A673 (cell line): ENCODE data around the gene SHISAL1. TPM values are rescaled to one million over a fixed set of nuclear protein-coding genes. Genes with fewer than 3 reads are reported as not detected.

Experiments used
- BruUV-seq: library from RNA; stranded (reverse); fragments of 400-500 nt; replicated peaks from 2 replicates; lab custom pipeline; 2021; lab: Mats Ljungman, UMichigan
- CTCF ChIA-PET: fragments of 300-600 bp; sonication (Branson Sonifier 250); formaldehyde crosslinking; loops from one replicate; lab custom pipeline; 2022; ENCODE audit warnings: antibody characterized with exemption; lab: Charles Lee
- POLR2A ChIA-PET: fragments of 300-600 bp; sonication (Branson Sonifier 250); formaldehyde crosslinking; loops from one replicate; lab custom pipeline; 2022; ENCODE audit warnings: antibody characterized with exemption; ENCODE audit not compliant: low non-redundant PET; lab: Charles Lee
- DNase-seq: peaks from one replicate; pipeline ENCODE4 v3.0.0-alpha.2; 2015; ENCODE audit warnings: low spot score
- H3K27ac ChIP-seq: fragments of 200-600 bp; sonication (generic); 2 replicates; pipeline ENCODE4 v1.5.1; 2016; ENCODE audit warnings: mixed run types, low read depth, mild to moderate bottlenecking, mixed read lengths, antibody characterized with exemption, low read length; ENCODE audit not compliant: poor library complexity, severe bottlenecking
- H3K27me3 ChIP-seq: fragments of 200-600 bp; sonication (generic); replicated peaks from 2 replicates; pipeline ENCODE4 v1.6.1; 2017; ENCODE audit warnings: mixed run types, low read depth, mild to moderate bottlenecking, mixed read lengths, antibody characterized with exemption, low read length; ENCODE audit not compliant: insufficient read depth, poor library complexity
- H3K36me3 ChIP-seq: fragments of 200-600 bp; sonication (generic); 2 replicates; pipeline ENCODE4 v1.6.1; 2016; ENCODE audit warnings: mixed run types, mild to moderate bottlenecking, mixed read lengths, antibody characterized with exemption, low read length; ENCODE audit not compliant: insufficient read depth, poor library complexity, severe bottlenecking
- H3K4me1 ChIP-seq: fragments of 200-600 bp; sonication (generic); 2 replicates; pipeline ENCODE4 v1.6.1; 2017; ENCODE audit warnings: mixed run types, mild to moderate bottlenecking, mixed read lengths, antibody characterized with exemption, low read length; ENCODE audit not compliant: insufficient read depth, poor library complexity, severe bottlenecking
- H3K4me3 ChIP-seq: fragments of 200-600 bp; sonication (generic); 2 replicates; pipeline ENCODE4 v1.5.1; 2016; ENCODE audit warnings: low read depth, mixed run types, mild to moderate bottlenecking, mixed read lengths, low read length; ENCODE audit not compliant: poor library complexity, severe bottlenecking
- H3K9me3 ChIP-seq: fragments of 200-600 bp; sonication (generic); 2 replicates; pipeline ENCODE4 v1.6.1; 2016; ENCODE audit warnings: mixed run types, low read depth, mild to moderate bottlenecking, mixed read lengths, antibody characterized with exemption, low read length; ENCODE audit not compliant: poor library complexity, severe bottlenecking
- EZH2 ChIP-seq: fragments of 200-600 bp; sonication (generic); IDR thresholded peaks from 2 replicates; pipeline ENCODE4 v1.6.1; 2017; ENCODE audit warnings: borderline replicate concordance, low read depth, mild to moderate bottlenecking, mixed read lengths, antibody characterized with exemption, low read length; ENCODE audit not compliant: poor library complexity, severe bottlenecking
- intact Hi-C: fragments of 100-400 bp; cut with micrococcal nuclease; formaldehyde crosslinking; loops from one replicate; pipeline ENCODE4 v1.10.0; 2022; ENCODE audit not compliant: unreplicated experiment
- total RNA-seq: library from RNA; stranded (reverse); gene quantifications from 2 replicates; pipeline ENCODE4 v1.2.3, GENCODE V29; 2021
- TF ChIP-seq, protein P1 (sequence below): fragments of 300-800, 200-600 bp; sonication (generic); conservative IDR thresholded peaks from 2 replicates; pipeline ENCODE4 v1.5.1; 2017; ENCODE audit warnings: low read depth, mild to moderate bottlenecking, antibody characterized with exemption, low read length, moderate library complexity, mixed read lengths

The SHISAL1 gene
- total RNA-seq, 1 experiment from 2014 or later = 1.8 TPM

DNA sequence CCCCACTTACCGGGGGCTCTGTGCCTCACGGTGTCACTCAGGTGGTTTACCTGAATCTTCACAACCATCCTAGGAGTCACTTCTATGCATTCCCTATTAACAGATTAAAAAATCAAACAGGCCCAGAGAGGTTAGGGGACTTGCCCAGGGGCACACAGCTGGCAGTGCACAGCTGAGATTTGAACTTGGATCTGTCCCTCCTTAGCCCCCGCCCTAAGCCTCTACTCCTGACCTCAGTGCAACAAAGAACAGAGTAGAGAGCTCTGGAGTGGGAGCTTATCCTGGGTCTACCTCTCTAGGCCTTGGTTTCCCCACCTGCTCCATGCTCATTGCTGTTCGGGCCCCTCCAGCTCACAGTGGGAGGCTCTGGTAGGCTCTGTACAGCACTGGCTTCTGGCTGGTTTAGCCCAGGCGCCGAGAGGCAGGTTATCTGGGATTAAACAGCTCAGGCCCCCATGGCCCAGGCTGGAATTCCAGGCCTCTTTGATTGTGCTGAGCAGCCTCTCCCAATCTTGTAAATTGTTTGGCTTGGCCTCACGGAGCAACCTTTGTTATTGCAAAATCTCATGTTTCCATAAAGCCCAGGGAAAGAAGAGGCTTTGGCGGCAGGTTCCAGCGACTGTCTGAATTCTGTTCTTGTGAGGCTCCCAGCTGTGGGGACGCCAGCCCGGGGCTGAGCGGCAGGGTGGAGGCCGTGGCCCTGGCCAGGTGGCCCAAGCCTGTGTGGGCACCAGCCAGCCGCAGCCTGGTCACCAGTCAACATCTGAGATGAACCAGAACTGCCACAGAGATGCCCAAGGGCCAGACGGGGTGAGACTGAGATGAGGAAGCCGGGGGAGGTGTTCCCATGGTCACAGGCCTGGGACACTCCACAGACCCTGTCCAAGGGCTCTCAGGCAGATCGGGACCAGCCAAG, 28.9 kb upstream of the SHISAL1 start:
- Histone ChIP-seq H3K27ac (no peak overlapping the region), H3K27me3 (no peaks in the 10 kb centered on the region)

DNA sequence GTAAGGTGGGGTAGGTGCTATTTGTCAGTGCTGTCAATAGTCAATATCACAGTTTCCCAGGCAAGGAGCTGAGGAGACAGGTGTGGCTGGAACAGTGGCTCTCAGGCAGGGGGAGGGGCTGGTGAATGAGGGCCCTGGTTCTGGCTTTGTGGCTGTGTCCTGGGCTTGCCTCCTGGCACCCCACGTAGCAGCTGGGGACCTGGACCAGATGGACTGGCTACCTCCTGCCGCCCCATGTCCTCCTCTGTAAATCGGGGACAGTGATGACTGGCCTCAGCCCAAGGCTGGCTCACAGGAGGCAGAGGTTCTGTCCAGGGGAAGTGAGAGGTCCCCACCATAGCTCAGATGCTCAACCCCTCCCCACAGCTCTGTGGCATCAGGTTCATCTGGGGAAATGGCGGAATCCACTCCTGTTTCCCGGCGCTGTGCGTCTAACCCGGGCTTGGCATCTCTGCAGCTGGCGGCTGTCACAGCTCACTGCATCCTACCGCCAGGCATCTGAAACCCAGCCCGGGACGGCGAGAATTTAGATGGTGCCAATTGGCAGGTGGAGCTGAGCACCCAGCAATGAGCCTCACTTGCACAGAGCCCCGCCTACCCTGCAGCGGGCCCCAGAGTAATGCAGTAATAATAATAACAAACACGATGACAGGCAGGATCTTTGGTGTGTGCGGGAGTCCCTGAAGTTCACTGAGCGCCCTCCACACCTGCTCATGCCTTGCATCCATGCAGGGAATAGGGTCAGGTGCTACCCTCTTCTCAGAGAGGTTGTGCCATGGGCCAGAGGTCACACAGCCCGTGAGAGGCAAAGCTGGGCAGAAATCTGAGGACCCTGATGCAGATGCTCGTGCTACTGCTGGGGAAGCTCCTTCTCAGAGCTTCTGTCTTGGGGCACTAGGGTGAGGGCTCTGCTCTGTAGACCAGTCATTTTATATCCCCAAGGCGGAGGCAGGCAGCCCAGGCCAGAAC, 27.8 kb upstream of the SHISAL1 start:
- no peaks in the 10 kb centered on the region for H3K36me3 ChIP-seq
- H3K4me1 ChIP-seq = no peaks in the 10 kb centered on the region
- ChIA-PET CTCF (no interaction called here), POLR2A (interaction anchor here (0.7 kb wide), 1 partner anchor 30 kb away, joined by 3 read pairs; no protein-coding TSS in a partner anchor)
- no peak overlapping the region for H3K27ac ChIP-seq
- intact Hi-C loops = no loop called here
- TF ChIP-seq, protein P1, sequence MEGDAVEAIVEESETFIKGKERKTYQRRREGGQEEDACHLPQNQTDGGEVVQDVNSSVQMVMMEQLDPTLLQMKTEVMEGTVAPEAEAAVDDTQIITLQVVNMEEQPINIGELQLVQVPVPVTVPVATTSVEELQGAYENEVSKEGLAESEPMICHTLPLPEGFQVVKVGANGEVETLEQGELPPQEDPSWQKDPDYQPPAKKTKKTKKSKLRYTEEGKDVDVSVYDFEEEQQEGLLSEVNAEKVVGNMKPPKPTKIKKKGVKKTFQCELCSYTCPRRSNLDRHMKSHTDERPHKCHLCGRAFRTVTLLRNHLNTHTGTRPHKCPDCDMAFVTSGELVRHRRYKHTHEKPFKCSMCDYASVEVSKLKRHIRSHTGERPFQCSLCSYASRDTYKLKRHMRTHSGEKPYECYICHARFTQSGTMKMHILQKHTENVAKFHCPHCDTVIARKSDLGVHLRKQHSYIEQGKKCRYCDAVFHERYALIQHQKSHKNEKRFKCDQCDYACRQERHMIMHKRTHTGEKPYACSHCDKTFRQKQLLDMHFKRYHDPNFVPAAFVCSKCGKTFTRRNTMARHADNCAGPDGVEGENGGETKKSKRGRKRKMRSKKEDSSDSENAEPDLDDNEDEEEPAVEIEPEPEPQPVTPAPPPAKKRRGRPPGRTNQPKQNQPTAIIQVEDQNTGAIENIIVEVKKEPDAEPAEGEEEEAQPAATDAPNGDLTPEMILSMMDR = no peak
- no peak for TF ChIP-seq EZH2
- no peak overlapping the region for H3K4me3 ChIP-seq
- no peaks in the 10 kb centered on the region for H3K9me3 ChIP-seq
- BruUV-seq = no TSS peak
- DNase-seq = no peak
- H3K27me3 ChIP-seq = no peaks in the 10 kb centered on the region

More for the DNA sequence above, 28.9 kb upstream of the SHISAL1 start:
- no peaks in the 10 kb centered on the region for H3K4me1 ChIP-seq
- no peak for TF ChIP-seq EZH2
- TF ChIP-seq, protein P1 = no peak
- H3K9me3 ChIP-seq = no peaks in the 10 kb centered on the region
- no TSS peak for BruUV-seq
- H3K36me3 ChIP-seq = no peaks in the 10 kb centered on the region
- POLR2A ChIA-PET = no interaction called here
- no peak overlapping the region for H3K4me3 ChIP-seq
- DNase-seq = no peak
- intact Hi-C loops = no loop called here
- CTCF ChIA-PET = no interaction called here

DNA sequence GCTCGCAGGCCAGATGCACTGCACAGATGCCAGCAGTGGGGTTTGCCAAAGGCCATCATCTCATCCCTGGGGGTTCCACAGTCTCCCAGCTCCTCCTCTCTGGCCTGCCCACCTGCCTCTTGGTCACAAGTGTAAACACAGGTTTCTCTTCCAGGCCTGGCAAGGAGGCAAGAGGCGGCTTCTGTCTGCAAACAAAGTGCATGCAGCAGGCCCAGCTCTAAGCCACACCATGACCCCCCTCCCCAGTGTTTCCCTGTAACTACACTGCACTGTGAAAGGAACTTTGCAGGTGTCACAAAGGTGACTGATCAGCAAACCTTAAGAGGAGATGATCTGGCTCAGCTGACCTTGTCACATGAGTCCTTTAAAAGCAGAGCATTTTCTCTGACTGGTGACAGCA, 26.2 kb upstream of the SHISAL1 start:
- Histone ChIP-seq H3K36me3 (no peaks in the 10 kb centered on the region), H3K4me3 (no peak overlapping the region), H3K9me3 (no peaks in the 10 kb centered on the region), H3K27me3 (no peaks in the 10 kb centered on the region), H3K4me1 (no peaks in the 10 kb centered on the region), H3K27ac (no peak overlapping the region)
- no TSS peak for BruUV-seq
- POLR2A ChIA-PET = no interaction called here
- intact Hi-C loops = loop anchor here (2.0 kb wide), 1 partner anchor 56 kb away; no protein-coding TSS in a partner anchor
- TF ChIP-seq, protein P1 = no peak
- no peak for TF ChIP-seq EZH2
- CTCF ChIA-PET = no interaction called here
- DNase-seq = no peak
